ENCODE results near the gene WDR45.

Gene WDR45

GRCh38 chrX:49043220-49043986 lies 36.3 kb downstream of the WDR45 start, which contains the start of gene TFE3:
TFE3 (minus strand) TSS chrX:49043357; CDS start chrX:49043226, 131 bp downstream.
- DNase-seq (ENCODE audit: low spot score), result peak; percentile 98

DNA sequence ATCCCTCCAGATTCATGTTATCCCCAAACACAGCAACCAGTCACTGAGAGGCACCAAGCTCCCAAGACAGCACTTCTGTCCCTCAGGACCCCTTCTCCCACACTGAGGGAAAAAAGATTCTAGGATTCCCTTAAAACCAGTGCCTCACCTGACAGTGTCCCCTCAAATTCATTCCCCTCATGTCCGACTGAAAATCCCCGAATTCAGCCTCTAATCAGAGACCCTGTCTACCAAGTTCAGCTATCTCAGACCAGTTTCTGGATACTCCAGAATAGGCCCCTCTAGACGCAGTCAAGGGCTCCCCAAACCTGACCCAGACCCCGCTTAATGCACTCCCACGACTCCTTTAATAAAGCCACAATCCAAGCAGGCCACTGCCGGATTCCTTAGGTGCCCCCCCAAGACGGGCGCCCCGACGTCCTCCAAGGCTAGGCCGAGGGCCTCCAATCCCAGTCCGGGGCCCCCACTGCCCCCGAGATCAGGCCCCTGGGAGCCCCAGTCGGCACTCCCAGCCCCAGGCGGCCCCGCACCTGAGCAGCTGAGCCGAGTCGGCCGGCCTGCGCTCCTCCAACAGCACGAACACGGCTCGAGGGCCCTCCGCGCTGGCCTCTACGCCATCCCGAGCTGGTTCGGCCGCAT lies 37.0 kb downstream of the WDR45 start:
- no peak for DNase-seq (ENCODE audit: low spot score)

GRCh38 chrX:49041744-49042580 lies 37.7 kb downstream of the WDR45 start:
- DNase-seq (ENCODE audit: low spot score), result peak; percentile 82

GRCh38 chrX:49040376-49040955 lies 39.2 kb downstream of the WDR45 start:
- DNase-seq (ENCODE audit: low spot score), result peak; percentile 28

DNA sequence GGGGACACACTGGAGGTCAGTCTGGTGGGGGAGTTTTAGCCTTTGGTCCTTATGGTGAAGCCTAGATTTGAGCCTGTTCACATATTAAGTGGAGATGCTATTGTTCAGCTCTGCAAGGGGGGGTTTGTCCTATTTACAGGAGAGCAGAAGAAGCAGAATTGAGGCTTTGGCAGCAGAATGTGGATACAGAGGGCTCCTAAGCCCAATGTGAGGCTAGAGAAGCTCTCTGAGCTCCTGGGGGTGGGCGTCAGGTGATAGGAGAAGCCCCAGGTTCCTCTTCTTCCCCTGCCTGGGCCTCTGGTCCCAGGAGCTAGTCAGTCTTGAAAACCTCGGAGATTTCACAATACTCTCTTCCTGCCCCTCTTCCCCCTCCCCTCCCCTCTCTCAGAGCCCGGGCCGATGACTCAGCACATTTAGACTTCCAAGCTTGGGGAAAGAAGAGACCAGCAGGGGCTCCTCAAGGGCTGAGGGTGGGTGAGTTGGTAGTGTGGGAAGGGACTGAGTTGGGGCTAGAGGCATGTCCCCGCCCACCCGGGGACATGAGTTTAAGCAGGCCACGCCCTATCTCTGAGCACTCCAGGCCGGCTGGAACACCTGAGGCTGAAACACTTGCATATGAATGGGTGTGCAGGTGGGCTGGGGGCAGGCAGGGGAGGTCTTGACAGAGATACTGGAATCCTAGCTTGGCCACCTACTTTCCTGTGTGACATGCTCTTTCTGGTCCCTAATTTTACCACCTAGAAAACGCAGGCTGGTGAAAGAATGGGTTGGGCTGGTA lies 39.9 kb downstream of the WDR45 start:
- DNase-seq (ENCODE audit: low spot score), result peak; percentile 92

- peak; percentile 16 for DNase-seq (ENCODE audit: low spot score)
Measured at GRCh38 chrX:49037883-49038475, 41.7 kb downstream of the WDR45 start.

DNA sequence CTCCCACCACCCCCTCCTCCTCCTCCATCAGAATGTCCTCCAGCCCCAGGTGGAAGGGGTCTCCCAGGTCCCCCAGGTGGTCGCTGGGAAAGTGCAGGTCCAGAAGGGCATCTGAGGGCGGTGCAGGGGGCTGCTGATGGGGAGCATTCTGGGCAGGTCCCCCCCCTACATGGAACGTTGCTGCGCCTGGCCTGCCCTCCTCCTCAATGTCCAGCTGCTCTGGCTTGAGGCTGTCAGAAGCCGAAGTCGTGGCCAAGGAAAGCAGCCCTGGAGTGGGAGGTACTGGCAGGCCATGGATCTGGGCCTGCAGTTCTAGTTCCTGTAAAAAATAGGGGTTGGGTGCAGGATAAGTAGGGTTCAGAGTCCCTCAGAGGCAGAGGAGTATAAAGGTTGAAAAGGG lies 49.4 kb downstream of the WDR45 start:
- DNase-seq (ENCODE audit: low spot score), result no peak

DNA sequence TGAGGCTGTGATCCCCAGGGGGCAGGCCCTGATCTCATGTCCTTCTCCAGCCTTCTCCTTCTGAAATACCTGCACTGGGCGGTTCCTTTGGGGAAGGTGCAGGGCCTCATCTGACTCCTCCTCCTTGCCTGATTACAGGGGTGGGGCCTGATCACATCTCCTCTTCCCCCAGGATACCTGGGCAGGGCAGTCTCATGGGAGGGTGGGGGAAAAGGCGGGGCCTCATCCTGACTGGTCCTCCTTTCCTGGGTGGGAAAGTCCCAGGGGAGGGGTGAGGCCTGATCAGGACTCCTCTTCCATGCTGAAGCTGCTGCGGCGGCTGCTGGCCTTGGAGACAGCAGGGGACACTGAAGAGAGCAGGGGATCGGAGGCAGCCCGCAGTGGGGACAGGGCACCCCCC lies 49.8 kb downstream of the WDR45 start:
- peak; percentile 59 for DNase-seq (ENCODE audit: low spot score)

Data from kidney tubule cell (primary cell).